ENCODE results near the gene KRT222. TPM values are rescaled to one million over a fixed set of nuclear protein-coding genes. Genes with fewer than 3 reads are reported as not detected.

KRT222 gene
- total and polyA plus RNA-seq, 2 of the 13 experiments (the other 11 are each of a cell fraction or from before 2014, with no cell fraction given), result not detected

DNA sequence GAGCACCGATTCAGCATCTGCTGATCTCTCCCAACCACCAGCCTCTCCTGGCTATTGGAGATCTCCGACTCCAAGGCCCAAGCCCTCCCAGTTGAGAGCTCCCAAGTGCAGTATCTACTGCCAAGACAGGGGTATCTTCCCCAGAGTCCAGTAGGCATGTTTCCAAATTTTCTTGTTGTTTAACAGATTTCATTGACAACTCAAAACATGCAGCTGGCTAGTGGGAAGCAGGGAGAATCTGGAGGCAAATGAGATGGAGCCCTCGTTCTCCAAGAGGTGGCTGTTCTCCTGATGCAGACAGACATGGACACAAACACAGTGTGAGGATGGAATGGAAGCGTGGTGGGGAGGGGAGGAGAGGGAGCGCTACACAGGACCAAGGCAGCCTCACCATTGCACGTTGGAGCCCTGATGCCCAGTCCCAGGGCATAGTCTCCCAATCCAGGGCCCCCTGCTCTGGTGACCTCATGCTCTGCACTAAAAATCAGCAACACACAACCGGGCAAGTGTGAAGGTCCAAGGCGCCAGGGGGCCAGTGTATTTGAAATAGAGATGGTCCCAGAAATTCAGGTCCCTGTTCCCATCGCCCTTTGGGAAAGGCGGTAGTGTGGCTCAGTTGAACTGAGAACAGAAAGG is 49.0 kb downstream of the KRT222 start (continued):
- TF ChIP-seq ZNF780A (CRISPR knock-in tag; IDR thresholded peaks at IDR 0.05), result no peak
- no peak for TF ChIP-seq ZSCAN25 (CRISPR knock-in tag; IDR thresholded peaks at IDR 0.05)
- TF ChIP-seq RAD21 (CRISPR knock-in tag; IDR thresholded peaks at IDR 0.05), result no peak
- 0 out of 2 replicates have a peak, but pooled peaks have one; percentile 21 for TF ChIP-seq MIER3 (CRISPR knock-in tag; IDR thresholded peaks at IDR 0.05; ENCODE audit: borderline replicate concordance)
- TF ChIP-seq, protein P1, sequence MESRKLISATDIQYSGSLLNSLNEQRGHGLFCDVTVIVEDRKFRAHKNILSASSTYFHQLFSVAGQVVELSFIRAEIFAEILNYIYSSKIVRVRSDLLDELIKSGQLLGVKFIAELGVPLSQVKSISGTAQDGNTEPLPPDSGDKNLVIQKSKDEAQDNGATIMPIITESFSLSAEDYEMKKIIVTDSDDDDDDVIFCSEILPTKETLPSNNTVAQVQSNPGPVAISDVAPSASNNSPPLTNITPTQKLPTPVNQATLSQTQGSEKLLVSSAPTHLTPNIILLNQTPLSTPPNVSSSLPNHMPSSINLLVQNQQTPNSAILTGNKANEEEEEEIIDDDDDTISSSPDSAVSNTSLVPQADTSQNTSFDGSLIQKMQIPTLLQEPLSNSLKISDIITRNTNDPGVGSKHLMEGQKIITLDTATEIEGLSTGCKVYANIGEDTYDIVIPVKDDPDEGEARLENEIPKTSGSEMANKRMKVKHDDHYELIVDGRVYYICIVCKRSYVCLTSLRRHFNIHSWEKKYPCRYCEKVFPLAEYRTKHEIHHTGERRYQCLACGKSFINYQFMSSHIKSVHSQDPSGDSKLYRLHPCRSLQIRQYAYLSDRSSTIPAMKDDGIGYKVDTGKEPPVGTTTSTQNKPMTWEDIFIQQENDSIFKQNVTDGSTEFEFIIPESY (CRISPR knock-in tag; IDR thresholded peaks at IDR 0.05), result no peak
- TF ChIP-seq, protein P2, sequence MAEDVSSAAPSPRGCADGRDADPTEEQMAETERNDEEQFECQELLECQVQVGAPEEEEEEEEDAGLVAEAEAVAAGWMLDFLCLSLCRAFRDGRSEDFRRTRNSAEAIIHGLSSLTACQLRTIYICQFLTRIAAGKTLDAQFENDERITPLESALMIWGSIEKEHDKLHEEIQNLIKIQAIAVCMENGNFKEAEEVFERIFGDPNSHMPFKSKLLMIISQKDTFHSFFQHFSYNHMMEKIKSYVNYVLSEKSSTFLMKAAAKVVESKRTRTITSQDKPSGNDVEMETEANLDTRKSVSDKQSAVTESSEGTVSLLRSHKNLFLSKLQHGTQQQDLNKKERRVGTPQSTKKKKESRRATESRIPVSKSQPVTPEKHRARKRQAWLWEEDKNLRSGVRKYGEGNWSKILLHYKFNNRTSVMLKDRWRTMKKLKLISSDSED (CRISPR knock-in tag; IDR thresholded peaks at IDR 0.05), result no peak
- TF ChIP-seq HOXA7 (CRISPR knock-in tag; IDR thresholded peaks at IDR 0.05), result no peak
- TF ChIP-seq, protein P3, sequence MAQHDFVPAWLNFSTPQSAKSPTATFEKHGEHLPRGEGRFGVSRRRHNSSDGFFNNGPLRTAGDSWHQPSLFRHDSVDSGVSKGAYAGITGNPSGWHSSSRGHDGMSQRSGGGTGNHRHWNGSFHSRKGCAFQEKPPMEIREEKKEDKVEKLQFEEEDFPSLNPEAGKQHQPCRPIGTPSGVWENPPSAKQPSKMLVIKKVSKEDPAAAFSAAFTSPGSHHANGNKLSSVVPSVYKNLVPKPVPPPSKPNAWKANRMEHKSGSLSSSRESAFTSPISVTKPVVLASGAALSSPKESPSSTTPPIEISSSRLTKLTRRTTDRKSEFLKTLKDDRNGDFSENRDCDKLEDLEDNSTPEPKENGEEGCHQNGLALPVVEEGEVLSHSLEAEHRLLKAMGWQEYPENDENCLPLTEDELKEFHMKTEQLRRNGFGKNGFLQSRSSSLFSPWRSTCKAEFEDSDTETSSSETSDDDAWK (CRISPR knock-in tag; IDR thresholded peaks at IDR 0.05), result no peak
- TF ChIP-seq ZSCAN9 (CRISPR knock-in tag; IDR thresholded peaks at IDR 0.05; ENCODE audit: borderline replicate concordance), result no peak
- no peak for TF ChIP-seq ZNF7 (CRISPR knock-in tag; IDR thresholded peaks at IDR 0.05)
- 0 out of 2 replicates have a peak, but pooled peaks have one; percentile 53 for TF ChIP-seq ZNF768 (CRISPR knock-in tag; IDR thresholded peaks at IDR 0.05)
- TF ChIP-seq ZNF562 (CRISPR knock-in tag; IDR thresholded peaks at IDR 0.05; ENCODE audit: borderline replicate concordance), result no peak
- TF ChIP-seq, protein P4, sequence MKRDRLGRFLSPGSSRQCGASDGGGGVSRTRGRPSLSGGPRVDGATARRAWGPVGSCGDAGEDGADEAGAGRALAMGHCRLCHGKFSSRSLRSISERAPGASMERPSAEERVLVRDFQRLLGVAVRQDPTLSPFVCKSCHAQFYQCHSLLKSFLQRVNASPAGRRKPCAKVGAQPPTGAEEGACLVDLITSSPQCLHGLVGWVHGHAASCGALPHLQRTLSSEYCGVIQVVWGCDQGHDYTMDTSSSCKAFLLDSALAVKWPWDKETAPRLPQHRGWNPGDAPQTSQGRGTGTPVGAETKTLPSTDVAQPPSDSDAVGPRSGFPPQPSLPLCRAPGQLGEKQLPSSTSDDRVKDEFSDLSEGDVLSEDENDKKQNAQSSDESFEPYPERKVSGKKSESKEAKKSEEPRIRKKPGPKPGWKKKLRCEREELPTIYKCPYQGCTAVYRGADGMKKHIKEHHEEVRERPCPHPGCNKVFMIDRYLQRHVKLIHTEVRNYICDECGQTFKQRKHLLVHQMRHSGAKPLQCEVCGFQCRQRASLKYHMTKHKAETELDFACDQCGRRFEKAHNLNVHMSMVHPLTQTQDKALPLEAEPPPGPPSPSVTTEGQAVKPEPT (CRISPR knock-in tag; IDR thresholded peaks at IDR 0.05; ENCODE audit: low read depth), result 0 out of 2 replicates have a peak, but pooled peaks have one; percentile 17
- no peak for TF ChIP-seq ZNF337 (CRISPR knock-in tag; IDR thresholded peaks at IDR 0.05; ENCODE audit: borderline replicate concordance, low read depth)
- no peak for TF ChIP-seq ASH2L (IDR thresholded peaks at IDR 0.05; ENCODE audit: insufficient read length, low read depth, low read length)
- TF ChIP-seq, protein P5, sequence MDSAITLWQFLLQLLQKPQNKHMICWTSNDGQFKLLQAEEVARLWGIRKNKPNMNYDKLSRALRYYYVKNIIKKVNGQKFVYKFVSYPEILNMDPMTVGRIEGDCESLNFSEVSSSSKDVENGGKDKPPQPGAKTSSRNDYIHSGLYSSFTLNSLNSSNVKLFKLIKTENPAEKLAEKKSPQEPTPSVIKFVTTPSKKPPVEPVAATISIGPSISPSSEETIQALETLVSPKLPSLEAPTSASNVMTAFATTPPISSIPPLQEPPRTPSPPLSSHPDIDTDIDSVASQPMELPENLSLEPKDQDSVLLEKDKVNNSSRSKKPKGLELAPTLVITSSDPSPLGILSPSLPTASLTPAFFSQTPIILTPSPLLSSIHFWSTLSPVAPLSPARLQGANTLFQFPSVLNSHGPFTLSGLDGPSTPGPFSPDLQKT (CRISPR knock-in tag; IDR thresholded peaks at IDR 0.05; ENCODE audit: borderline replicate concordance), result no peak
- peak; percentile 33; the same call in 1 of the 2 replicates for TF ChIP-seq ZFY (CRISPR knock-in tag; IDR thresholded peaks at IDR 0.05)
- TF ChIP-seq, protein P6, sequence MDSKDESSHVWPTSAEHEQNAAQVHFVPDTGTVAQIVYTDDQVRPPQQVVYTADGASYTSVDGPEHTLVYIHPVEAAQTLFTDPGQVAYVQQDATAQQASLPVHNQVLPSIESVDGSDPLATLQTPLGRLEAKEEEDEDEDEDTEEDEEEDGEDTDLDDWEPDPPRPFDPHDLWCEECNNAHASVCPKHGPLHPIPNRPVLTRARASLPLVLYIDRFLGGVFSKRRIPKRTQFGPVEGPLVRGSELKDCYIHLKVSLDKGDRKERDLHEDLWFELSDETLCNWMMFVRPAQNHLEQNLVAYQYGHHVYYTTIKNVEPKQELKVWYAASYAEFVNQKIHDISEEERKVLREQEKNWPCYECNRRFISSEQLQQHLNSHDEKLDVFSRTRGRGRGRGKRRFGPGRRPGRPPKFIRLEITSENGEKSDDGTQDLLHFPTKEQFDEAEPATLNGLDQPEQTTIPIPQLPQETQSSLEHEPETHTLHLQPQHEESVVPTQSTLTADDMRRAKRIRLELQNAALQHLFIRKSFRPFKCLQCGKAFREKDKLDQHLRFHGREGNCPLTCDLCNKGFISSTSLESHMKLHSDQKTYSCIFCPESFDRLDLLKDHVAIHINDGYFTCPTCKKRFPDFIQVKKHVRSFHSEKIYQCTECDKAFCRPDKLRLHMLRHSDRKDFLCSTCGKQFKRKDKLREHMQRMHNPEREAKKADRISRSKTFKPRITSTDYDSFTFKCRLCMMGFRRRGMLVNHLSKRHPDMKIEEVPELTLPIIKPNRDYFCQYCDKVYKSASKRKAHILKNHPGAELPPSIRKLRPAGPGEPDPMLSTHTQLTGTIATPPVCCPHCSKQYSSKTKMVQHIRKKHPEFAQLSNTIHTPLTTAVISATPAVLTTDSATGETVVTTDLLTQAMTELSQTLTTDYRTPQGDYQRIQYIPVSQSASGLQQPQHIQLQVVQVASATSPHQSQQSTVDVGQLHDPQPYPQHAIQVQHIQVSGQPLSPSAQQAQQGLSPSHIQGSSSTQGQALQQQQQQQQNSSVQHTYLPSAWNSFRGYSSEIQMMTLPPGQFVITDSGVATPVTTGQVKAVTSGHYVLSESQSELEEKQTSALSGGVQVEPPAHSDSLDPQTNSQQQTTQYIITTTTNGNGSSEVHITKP (CRISPR knock-in tag; IDR thresholded peaks at IDR 0.05; ENCODE audit: low read depth), result no peak

All from HepG2 (cell line).